ENCODE results near the gene POLR3G. TPM values are rescaled to one million over a fixed set of nuclear protein-coding genes. Genes with fewer than 3 reads are reported as not detected.

POLR3G gene
- total RNA-seq, 1 experiment from 2014 or later = 73.6 TPM

DNA sequence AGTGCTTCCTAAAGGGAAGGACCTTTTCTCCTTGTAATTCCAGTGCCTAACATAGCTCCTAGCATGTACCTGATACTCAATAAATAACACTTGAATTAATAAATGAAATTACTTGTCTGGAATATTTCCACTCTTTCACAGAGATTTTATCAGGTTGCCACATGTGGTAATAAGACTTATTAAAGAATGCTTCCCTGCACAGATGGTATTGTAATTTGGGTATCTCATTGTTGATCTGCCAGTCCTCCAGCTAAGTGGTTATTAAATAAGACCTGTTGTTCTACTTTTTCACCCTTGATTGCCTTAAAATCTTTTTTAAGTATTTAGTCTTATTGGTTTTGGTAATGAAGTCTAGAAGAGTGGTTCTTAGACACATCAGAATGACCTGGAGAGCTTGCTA is 37.0 kb upstream of the POLR3G start:
- no peaks in the 10 kb centered on the region for H3K79me2 ChIP-seq (ENCODE audit: insufficient read depth, low read length)
- no peak overlapping the region for H3T11ph ChIP-seq (ENCODE audit: low read length)
- no peak overlapping the region for H4K8ac ChIP-seq (replicated peaks; ENCODE audit: insufficient read length, low read depth, low read length)
- no peak overlapping the region for H3K18ac ChIP-seq (ENCODE audit: insufficient read length, low read depth, low read length)
- no peak for DNase-seq
- no peaks in the 10 kb centered on the region for H3K36me3 Mint-ChIP-seq (ENCODE audit: insufficient read depth in 1 of 3, low read depth in 3 of 3)
- H3K9me3 Mint-ChIP-seq = no peaks in the 10 kb centered on the region
- H2BK120ac ChIP-seq (ENCODE audit: low read depth, low read length, poor library complexity, severe bottlenecking) = no peak overlapping the region
- H2BK20ac ChIP-seq (ENCODE audit: low read depth, low read length, poor library complexity, severe bottlenecking) = no peak overlapping the region
- H3K14ac ChIP-seq (ENCODE audit: insufficient read depth, low read length) = no peak overlapping the region
- no peaks in the 10 kb centered on the region for H3K27me3 Mint-ChIP-seq (ENCODE audit: low read depth)
- H3K9ac ChIP-seq (ENCODE audit: extremely low read depth, insufficient read length, low read length) = no peak overlapping the region
- no peak overlapping the region for H4K91ac ChIP-seq (ENCODE audit: insufficient read length, low read depth, low read length)
- no peak overlapping the region for H2BK15ac ChIP-seq (ENCODE audit: low read depth, low read length)
- H3K4me1 Mint-ChIP-seq = peaks cover 8 to 10% of the 10 kb centered on the region in 2 experiments
- no peak overlapping the region for H3K4ac ChIP-seq (ENCODE audit: low read depth, low read length)
- TF ChIP-seq, protein P1, sequence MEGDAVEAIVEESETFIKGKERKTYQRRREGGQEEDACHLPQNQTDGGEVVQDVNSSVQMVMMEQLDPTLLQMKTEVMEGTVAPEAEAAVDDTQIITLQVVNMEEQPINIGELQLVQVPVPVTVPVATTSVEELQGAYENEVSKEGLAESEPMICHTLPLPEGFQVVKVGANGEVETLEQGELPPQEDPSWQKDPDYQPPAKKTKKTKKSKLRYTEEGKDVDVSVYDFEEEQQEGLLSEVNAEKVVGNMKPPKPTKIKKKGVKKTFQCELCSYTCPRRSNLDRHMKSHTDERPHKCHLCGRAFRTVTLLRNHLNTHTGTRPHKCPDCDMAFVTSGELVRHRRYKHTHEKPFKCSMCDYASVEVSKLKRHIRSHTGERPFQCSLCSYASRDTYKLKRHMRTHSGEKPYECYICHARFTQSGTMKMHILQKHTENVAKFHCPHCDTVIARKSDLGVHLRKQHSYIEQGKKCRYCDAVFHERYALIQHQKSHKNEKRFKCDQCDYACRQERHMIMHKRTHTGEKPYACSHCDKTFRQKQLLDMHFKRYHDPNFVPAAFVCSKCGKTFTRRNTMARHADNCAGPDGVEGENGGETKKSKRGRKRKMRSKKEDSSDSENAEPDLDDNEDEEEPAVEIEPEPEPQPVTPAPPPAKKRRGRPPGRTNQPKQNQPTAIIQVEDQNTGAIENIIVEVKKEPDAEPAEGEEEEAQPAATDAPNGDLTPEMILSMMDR (conservative IDR thresholded peaks at IDR 0.05) = no peak
- no peak overlapping the region for H3K4me3 Mint-ChIP-seq
- no peak overlapping the region for H4K5ac ChIP-seq (ENCODE audit: insufficient read length, low read depth, low read length)
- H3K27ac ChIP-seq (ENCODE audit: insufficient read length, low read depth, low read length) = no peak overlapping the region
- no peaks in the 10 kb centered on the region for H4K20me1 ChIP-seq (ENCODE audit: control insufficient read depth, insufficient read depth, insufficient read length)
- no peak overlapping the region for H3K27ac Mint-ChIP-seq
- no peak overlapping the region for H3K56ac ChIP-seq (ENCODE audit: insufficient read length, low read depth, low read length)
- H3K4me2 ChIP-seq (ENCODE audit: insufficient read depth, insufficient read length, low read length) = no peak overlapping the region
- H2AK5ac ChIP-seq (ENCODE audit: insufficient read length, low read length) = no peak overlapping the region
- no peaks in the 10 kb centered on the region for H3K79me1 ChIP-seq (ENCODE audit: insufficient read depth, low read depth, low read length, poor library complexity, severe bottlenecking)
- H2BK5ac ChIP-seq (ENCODE audit: insufficient read length, low read length) = no peak overlapping the region
- H3K23me2 ChIP-seq (ENCODE audit: insufficient read length, low read depth, low read length, poor library complexity, severe bottlenecking) = no peaks in the 10 kb centered on the region
- H3K4me1 ChIP-seq (ENCODE audit: insufficient read depth, low read length) = no peaks in the 10 kb centered on the region
- H2BK12ac ChIP-seq (ENCODE audit: insufficient read length, low read depth, low read length) = no peak overlapping the region
- H3K23ac ChIP-seq (ENCODE audit: insufficient read length, low read depth, low read length) = no peak overlapping the region
- H3K9me3 ChIP-seq (ENCODE audit: control insufficient read depth, low read depth, low read length) = no peaks in the 10 kb centered on the region
- H3K27me3 ChIP-seq (ENCODE audit: insufficient read depth, low read length) = no peaks in the 10 kb centered on the region
- no peak overlapping the region for H2AFZ ChIP-seq (ENCODE audit: low read length)
